H1 (cell line): ENCODE measurements around the gene CREBL2. TPM values are rescaled to one million over a fixed set of nuclear protein-coding genes. Genes with fewer than 3 reads are reported as not detected.

ENCODE experiments used
- CTCF ChIA-PET: fragments of 300-600 bp; sonication (Branson Sonifier 250); formaldehyde crosslinking; loops from one replicate; lab custom pipeline; 2021; ENCODE audit not compliant: partially characterized antibody; lab: Charles Lee
- POLR2A ChIA-PET: fragments of 300-600 bp; sonication (Branson Sonifier 250); formaldehyde crosslinking; loops from one replicate; lab custom pipeline; 2021; ENCODE audit warnings: inconsistent platforms; ENCODE audit not compliant: partially characterized antibody; lab: Charles Lee
- DNase-seq, 2 experiments: peaks; one replicate each; pipeline versions ENCODE4 v3.0.0 to v3.0.0-alpha.2; 2010 to 2022; ENCODE audit warnings: low spot score in 2 of 2, low read depth in 1 of 2, mixed read lengths in 1 of 2
- FAIRE-seq: peaks from 2 replicates; lab custom pipeline; 2011; peaks lifted over from hg19 to GRCh38; lab: Jason Lieb, UNC
- H2AFZ ChIP-seq: 2 replicates; pipeline ENCODE4 v1.8.1; 2012; ENCODE audit warnings: low read length, inconsistent platforms
- H2AK5ac ChIP-seq: 2 replicates; pipeline ENCODE4 v1.6.1; 2013; ENCODE audit warnings: low read depth, low read length
- H2BK120ac ChIP-seq: replicated peaks from 2 replicates; pipeline ENCODE3; 2013; ENCODE audit warnings: low read depth, low read length, inconsistent platforms
- H2BK12ac ChIP-seq: 2 replicates; pipeline ENCODE4 v1.6.1; 2013; ENCODE audit warnings: low read depth, low read length
- H2BK15ac ChIP-seq: 2 replicates; pipeline ENCODE4 v1.6.1; 2013; ENCODE audit warnings: low read length
- H2BK20ac ChIP-seq: 2 replicates; pipeline ENCODE4 v1.6.1; 2013; ENCODE audit warnings: low read length
- H2BK5ac ChIP-seq: 2 replicates; pipeline ENCODE4 v1.6.1; 2013; ENCODE audit warnings: low read depth, low read length
- H3K14ac ChIP-seq: 2 replicates; pipeline ENCODE4 v1.6.1; 2013; ENCODE audit warnings: inconsistent platforms; ENCODE audit not compliant: insufficient read length
- H3K18ac ChIP-seq: 2 replicates; pipeline ENCODE4 v1.6.1; 2013; ENCODE audit warnings: low read length; ENCODE audit errors: extremely low read depth
- H3K23ac ChIP-seq: 2 replicates; pipeline ENCODE4 v1.6.1; 2013; ENCODE audit warnings: inconsistent platforms; ENCODE audit not compliant: insufficient read length
- H3K23me2 ChIP-seq: 2 replicates; pipeline ENCODE4 v1.6.1; 2013; ENCODE audit warnings: low read depth, low read length
- H3K27ac ChIP-seq: 2 replicates; pipeline ENCODE4 v1.6.1; 2011; ENCODE audit warnings: low read depth, low read length, inconsistent platforms
- H3K27me3 ChIP-seq, 4 experiments: replicated peaks in 1 of 4; 1 replicate in 1 of 4; 2 replicates in 3 of 4; pipeline versions ENCODE4 v1.6.1 to v1.8.1; 2011 to 2013; ENCODE audit warnings: low read length in 3 of 4, mild to moderate bottlenecking in 3 of 4, inconsistent platforms in 2 of 4, mixed read lengths in 2 of 4, moderate library complexity in 1 of 4; ENCODE audit not compliant: control insufficient read depth in 3 of 4, insufficient read depth in 3 of 4; ENCODE audit errors: extremely low read depth in 1 of 4
- H3K36me3 ChIP-seq, 4 experiments: 2 replicates each; pipeline versions ENCODE4 v1.6.1 to v1.8.1; 2011 to 2013; ENCODE audit warnings: mild to moderate bottlenecking in 4 of 4, low read length in 3 of 4, moderate library complexity in 2 of 4, control low read depth in 1 of 4, inconsistent platforms in 1 of 4; ENCODE audit not compliant: insufficient read depth in 4 of 4, control insufficient read depth in 2 of 4
- H3K4ac ChIP-seq: replicated peaks from 2 replicates; pipeline ENCODE3; 2013; ENCODE audit warnings: low read length, low read depth, mixed read lengths, inconsistent platforms; ENCODE audit not compliant: insufficient read length
- H3K4me1 ChIP-seq, 4 experiments: replicated peaks in 1 of 4; 1 replicate in 1 of 4; 2 replicates in 3 of 4; pipeline versions ENCODE4 v1.6.1 to v1.8.1; 2011 to 2013; ENCODE audit warnings: low read length in 3 of 4, inconsistent platforms in 2 of 4, mixed read lengths in 1 of 4; ENCODE audit not compliant: insufficient read depth in 4 of 4, control insufficient read depth in 3 of 4
- H3K4me2 ChIP-seq, 2 experiments: 2 replicates each; pipeline versions ENCODE4 v1.6.1 to v1.8.1; 2011 to 2013; ENCODE audit warnings: low read depth in 2 of 2, low read length in 2 of 2, control low read depth in 1 of 2, inconsistent platforms in 1 of 2, mild to moderate bottlenecking in 1 of 2; ENCODE audit not compliant: insufficient read depth in 1 of 2
- H3K4me3 ChIP-seq, 4 experiments: fragments of 200-600, 300-600 bp in 1 of 4; sonication (generic), shearing (Covaris generic), sonication (Bioruptor Twin) in 1 of 4; 2 replicates each; pipeline versions ENCODE4 v1.5.1 to v1.8.1; 2011 to 2016; ENCODE audit warnings: low read length in 4 of 4, low read depth in 3 of 4, control low read depth in 2 of 4, inconsistent platforms in 2 of 4, mild to moderate bottlenecking in 2 of 4, mixed read lengths in 1 of 4, moderate library complexity in 1 of 4; ENCODE audit not compliant: insufficient read depth in 2 of 4; ENCODE audit errors: extremely low read depth in 1 of 4
- H3K56ac ChIP-seq: replicated peaks from 2 replicates; pipeline ENCODE3; 2013; ENCODE audit warnings: low read depth, mild to moderate bottlenecking, mixed read lengths, low read length, inconsistent platforms; ENCODE audit not compliant: insufficient read length
- H3K79me1 ChIP-seq: 2 replicates; pipeline ENCODE4 v1.6.1; 2013; ENCODE audit warnings: low read depth, low read length, control low read depth
- H3K79me2 ChIP-seq, 2 experiments: 2 replicates each; pipeline versions ENCODE4 v1.6.1 to v1.8.1; 2012 to 2013; ENCODE audit warnings: low read length in 2 of 2, mild to moderate bottlenecking in 2 of 2, inconsistent platforms in 1 of 2; ENCODE audit not compliant: insufficient read depth in 2 of 2, control insufficient read depth in 1 of 2
- H3K9ac ChIP-seq, 4 experiments: replicated peaks in 1 of 4; 1 replicate in 1 of 4; 2 replicates in 3 of 4; pipeline versions ENCODE4 v1.6.1 to v1.8.1; 2011 to 2013; ENCODE audit warnings: low read depth in 3 of 4, low read length in 3 of 4, control low read depth in 2 of 4, mild to moderate bottlenecking in 2 of 4, moderate library complexity in 2 of 4, inconsistent platforms in 1 of 4; ENCODE audit errors: extremely low read depth in 1 of 4
- H3K9me3 ChIP-seq, 2 experiments: 2 replicates each; pipeline versions ENCODE4 v1.6.1 to v1.8.1; 2012 to 2013; ENCODE audit warnings: mild to moderate bottlenecking in 2 of 2, moderate library complexity in 2 of 2, control low read depth in 1 of 2, inconsistent platforms in 1 of 2, low read depth in 1 of 2, low read length in 1 of 2, mixed read lengths in 1 of 2; ENCODE audit not compliant: insufficient read depth in 2 of 2
- H4K20me1 ChIP-seq, 2 experiments: replicated peaks in 1 of 2; 2 replicates each; pipeline versions ENCODE3 to v1.8.1; 2011 to 2013; ENCODE audit warnings: inconsistent platforms in 2 of 2, low read length in 2 of 2, mild to moderate bottlenecking in 1 of 2; ENCODE audit not compliant: insufficient read depth in 2 of 2, control insufficient read depth in 1 of 2
- H4K5ac ChIP-seq: 2 replicates; pipeline ENCODE4 v1.6.1; 2013; ENCODE audit warnings: low read length, low read depth, mixed read lengths, inconsistent platforms; ENCODE audit not compliant: insufficient read length
- H4K8ac ChIP-seq: 2 replicates; pipeline ENCODE4 v1.8.0; 2013; ENCODE audit warnings: mild to moderate bottlenecking, moderate library complexity, low read length, inconsistent platforms; ENCODE audit not compliant: insufficient read depth; ENCODE audit errors: extremely low read depth
- H4K91ac ChIP-seq: replicated peaks from 2 replicates; pipeline ENCODE3; 2013; ENCODE audit warnings: low read length, mixed read lengths, inconsistent platforms; ENCODE audit not compliant: insufficient read length
- BRCA1 ChIP-seq: IDR thresholded peaks from 2 replicates; pipeline ENCODE4 v1.6.1; 2012; ENCODE audit warnings: low read depth, low read length, improper control_type of control experiment
- POLR2A ChIP-seq, 2 experiments: IDR thresholded peaks; 1 replicate in 1 of 2; 2 replicates in 1 of 2; pipeline ENCODE4 v1.6.1; 2011; ENCODE audit warnings: low read depth in 2 of 2, low read length in 2 of 2, mild to moderate bottlenecking in 2 of 2; ENCODE audit errors: control extremely low read depth in 1 of 2
- RNF2 ChIP-seq: fragments of 200-900, 300-1000 bp; sonication (generic); IDR thresholded peaks from 2 replicates; pipeline ENCODE4 v1.7.1; 2016; ENCODE audit warnings: borderline replicate concordance, low read depth, mild to moderate bottlenecking, antibody characterized with exemption, low read length; ENCODE audit not compliant: poor library complexity, severe bottlenecking; ENCODE audit errors: missing control alignments
- polyA plus RNA-seq, 7 experiments: library from polyadenylated mRNA; depleted of rRNA in 3 of 7; stranded (reverse) in 5 of 7; unstranded in 2 of 7; fragments of >200 nt in 5 of 7; fragments of 200-250 nt in 2 of 7; gene quantifications; 1 replicate in 5 of 7; 2 replicates in 1 of 7; 4 replicates in 1 of 7; pipeline versions ENCODE4 v1.2.1 to v1.2.3, GENCODE V29; 2011 to 2013; ENCODE audit warnings: missing spikeins in 2 of 7, mixed read lengths in 2 of 7
- total RNA-seq: library from RNA; stranded (reverse); fragmentation: NEBNext Ultra II Directional; extraction: Animal tissue kit (Norgen Biotek cat#: 25700); gene quantifications from 2 replicates; pipeline ENCODE4 v1.2.1, GENCODE V29; 2021

Gene CREBL2
- total and polyA plus RNA-seq, 2 of the 8 experiments (the other 6 are each of a cell fraction or from before 2014, with no cell fraction given) = 9.8 to 18.3 TPM

- Histone ChIP-seq H2BK5ac (no peak overlapping the region), H4K5ac (no peak overlapping the region), H3K56ac (no peak overlapping the region), H2BK20ac (no peak overlapping the region), H4K8ac (no peak overlapping the region), H3K79me1 (peaks cover 5% of the 10 kb centered on the region; the same call in 1 of the 2 replicates), H4K20me1 (peaks cover 2 to 9% of the 10 kb centered on the region in 2 experiments), H3K23ac (no peak overlapping the region), H2AK5ac (no peak overlapping the region), H3K4ac (no peak overlapping the region), H3K23me2 (no peaks in the 10 kb centered on the region; the same call in 1 of the 2 replicates), H3K18ac (no peak overlapping the region), H2BK12ac (no peak overlapping the region), H3K79me2 (peaks cover 0 to 35% of the 10 kb centered on the region in 2 experiments; a peak in 2 of 4 replicates), H3K27ac (no peak overlapping the region), H3K9ac (no peak overlapping the region), H2AFZ (no peak overlapping the region), H3K4me1 (peaks cover 5 to 14% (median 7%) of the 10 kb centered on the region in 4 experiments; a peak in 6 of 7 replicates), H3K9me3 (no peaks in the 10 kb centered on the region), H2BK15ac (no peak overlapping the region), H3K36me3 (peaks cover 0 to 4% (median 0%) of the 10 kb centered on the region in 4 experiments; a peak in 2 of 8 replicates), H3K14ac (no peak overlapping the region), H4K91ac (no peak overlapping the region), H3K27me3 (peaks cover 4 to 17% (median 16%) of the 10 kb centered on the region in 4 experiments; a peak in 5 of 7 replicates), H3K4me3 (peak overlapping the region in 2 of 4 experiments; percentile 11 to 71; a peak in 2 of 8 replicates), H2BK120ac (no peak overlapping the region), H3K4me2 (peak overlapping the region; percentile 30 to 87; a peak in 2 of 4 replicates)
- ChIA-PET POLR2A (interaction anchor here (1.0 to 3.5 kb wide), 8 partner anchors 10 to 416 kb away, joined by 3 to 16 read pairs (median 4); partner anchors contain the start of gene LRP6), CTCF (interaction anchor here (0.9 to 1.8 kb wide), 6 partner anchors 10 to 70 kb away, joined by 3 to 8 read pairs (median 4); no protein-coding TSS in a partner anchor)
- FAIRE-seq (no peak), DNase-seq (no peak)
- TF ChIP-seq RNF2 = no peak
- TF ChIP-seq BRCA1 = no peak
- TF ChIP-seq POLR2A (IDR thresholded peaks at IDR 0.05; ENCODE audit: control extremely low read depth in 1 of 2, low read depth in 2 of 2, low read length in 2 of 2) = no peak
These were observed 70.6 kb downstream of the CREBL2 start for GRCh38 chr12:12682284-12682683.
